Uterine smooth muscle cell (primary cell): ENCODE data around the gene ANO7. TPM values are rescaled to one million over a fixed set of nuclear protein-coding genes. Genes with fewer than 3 reads are reported as not detected.

Source experiments
- total RNA-seq: library from RNA; depleted of rRNA; stranded (reverse); fragments of >200 nt; gene quantifications from 2 replicates; pipeline ENCODE4 v1.2.3, GENCODE V29; 2014

ANO7 gene, protein sequence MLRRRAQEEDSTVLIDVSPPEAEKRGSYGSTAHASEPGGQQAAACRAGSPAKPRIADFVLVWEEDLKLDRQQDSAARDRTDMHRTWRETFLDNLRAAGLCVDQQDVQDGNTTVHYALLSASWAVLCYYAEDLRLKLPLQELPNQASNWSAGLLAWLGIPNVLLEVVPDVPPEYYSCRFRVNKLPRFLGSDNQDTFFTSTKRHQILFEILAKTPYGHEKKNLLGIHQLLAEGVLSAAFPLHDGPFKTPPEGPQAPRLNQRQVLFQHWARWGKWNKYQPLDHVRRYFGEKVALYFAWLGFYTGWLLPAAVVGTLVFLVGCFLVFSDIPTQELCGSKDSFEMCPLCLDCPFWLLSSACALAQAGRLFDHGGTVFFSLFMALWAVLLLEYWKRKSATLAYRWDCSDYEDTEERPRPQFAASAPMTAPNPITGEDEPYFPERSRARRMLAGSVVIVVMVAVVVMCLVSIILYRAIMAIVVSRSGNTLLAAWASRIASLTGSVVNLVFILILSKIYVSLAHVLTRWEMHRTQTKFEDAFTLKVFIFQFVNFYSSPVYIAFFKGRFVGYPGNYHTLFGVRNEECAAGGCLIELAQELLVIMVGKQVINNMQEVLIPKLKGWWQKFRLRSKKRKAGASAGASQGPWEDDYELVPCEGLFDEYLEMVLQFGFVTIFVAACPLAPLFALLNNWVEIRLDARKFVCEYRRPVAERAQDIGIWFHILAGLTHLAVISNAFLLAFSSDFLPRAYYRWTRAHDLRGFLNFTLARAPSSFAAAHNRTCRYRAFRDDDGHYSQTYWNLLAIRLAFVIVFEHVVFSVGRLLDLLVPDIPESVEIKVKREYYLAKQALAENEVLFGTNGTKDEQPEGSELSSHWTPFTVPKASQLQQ
- total RNA-seq: 0.37 and 0.44 TPM in 2 replicates

DNA sequence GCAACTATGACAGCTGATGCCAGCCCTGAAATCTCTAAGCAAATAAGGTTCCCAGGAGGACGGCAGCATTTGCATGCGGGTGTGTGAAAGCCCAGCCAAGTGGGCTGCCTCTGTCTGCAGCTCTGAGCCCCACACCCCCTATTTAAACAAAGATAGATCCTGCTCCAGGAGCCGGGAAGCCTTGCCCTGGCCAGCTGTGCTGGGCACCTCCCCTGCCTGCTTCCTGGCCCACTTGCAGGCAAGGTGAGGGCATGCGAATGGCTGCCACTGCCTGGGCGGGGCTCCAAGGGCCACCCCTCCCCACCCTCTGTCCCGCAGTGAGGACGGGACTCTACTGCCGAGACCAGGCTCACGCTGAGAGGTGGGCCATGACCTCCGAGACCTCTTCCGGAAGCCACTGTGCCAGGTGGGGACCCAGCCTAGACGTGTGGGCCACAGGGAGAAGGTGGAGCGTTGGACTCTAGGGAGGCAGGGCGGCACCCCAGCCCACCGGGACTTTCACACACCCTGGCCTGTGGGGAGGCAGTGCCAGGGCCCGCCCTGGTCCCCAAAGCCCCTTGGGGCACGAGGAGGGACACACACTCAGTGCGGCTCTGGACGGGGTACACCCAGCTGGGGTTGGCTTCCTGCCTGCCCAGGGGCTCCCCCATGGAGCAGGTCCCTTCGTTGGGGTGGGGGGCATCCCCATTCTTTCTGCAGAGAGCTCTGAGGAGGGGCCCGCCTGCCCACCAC lies at the start of gene ANO7:
TSS of gene ANO7 (plus strand) at position 317 of the 732 bp plus-strand sequence. CDS start 1,387 bp downstream, outside the sequence.

DNA sequence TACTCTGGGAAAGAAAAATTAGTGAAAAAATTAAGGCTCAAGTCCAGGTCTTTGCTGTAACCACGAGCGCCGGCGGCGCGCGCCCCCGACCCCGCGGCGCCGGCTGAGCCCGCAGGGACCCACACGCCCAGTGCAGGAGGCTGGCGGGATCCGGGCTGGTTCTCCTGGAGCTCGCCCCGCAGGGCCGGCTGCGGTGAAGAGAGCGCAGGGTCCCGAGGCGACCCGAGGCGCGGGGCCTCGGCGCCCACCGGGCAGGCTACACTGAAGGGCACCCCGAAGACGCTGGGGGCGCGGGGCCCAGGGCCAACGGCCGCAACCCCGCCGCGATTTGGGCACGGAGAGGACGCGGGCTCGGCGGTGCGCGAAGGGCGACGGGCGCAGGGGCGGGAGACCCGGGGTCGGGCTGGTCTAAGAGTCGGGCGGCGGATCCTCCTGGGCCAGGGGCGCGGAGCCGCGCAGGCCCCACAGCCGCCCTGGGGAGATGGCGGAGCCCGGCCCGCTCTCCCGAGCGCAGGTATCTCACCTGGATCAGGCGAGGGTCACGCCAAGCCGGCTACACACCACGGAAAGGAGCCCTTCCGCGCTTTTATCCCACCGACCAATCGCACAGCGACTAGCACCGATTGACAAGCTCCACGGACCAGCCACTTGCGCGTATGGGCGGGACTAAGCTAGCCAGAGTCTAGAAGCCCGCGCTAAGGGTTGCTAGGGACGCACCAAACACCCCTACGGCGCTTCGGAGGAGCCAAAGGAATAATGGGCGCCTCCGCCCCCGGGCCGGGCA lies 39.4 kb upstream of the ANO7 start, which contains the start of gene PASK:
TSS of gene PASK (minus strand) at position 582 of the 784 bp plus-strand sequence. CDS start 6,440 bp downstream, outside the sequence.

GRCh38 chr2:241149925-241150659 lies 38.4 kb upstream of the ANO7 start, which contains the start of gene PPP1R7:
Gene PPP1R7 (plus strand): TSS chr2:241150467. CDS start chr2:241150496, 29 bp downstream.

Other genes with a start within 250 kb of the ANO7 start
- gene SNED1, start 190.1 kb upstream of the ANO7 start, total RNA-seq: 4.5 and 7.5 TPM in 2 replicates
- 32.0 and 54.6 TPM in 2 replicates for gene MTERF4, start 86.4 kb upstream of the ANO7 start, total RNA-seq
- gene PASK, start 39.2 kb upstream of the ANO7 start, total RNA-seq: 5.2 and 10.8 TPM in 2 replicates
- 78.4 and 90.4 TPM in 2 replicates for gene PPP1R7, start 38.2 kb upstream of the ANO7 start, total RNA-seq
- 892 and 1,286 TPM in 2 replicates for gene HDLBP, start 127.0 kb downstream of the ANO7 start, total RNA-seq
- gene SEPTIN2, start 127.2 kb downstream of the ANO7 start, total RNA-seq: 328 and 388 TPM in 2 replicates
- gene FARP2, start 167.6 kb downstream of the ANO7 start, total RNA-seq: 26.5 TPM in 2 replicates